WI38 (cell line): ENCODE results near the gene IMPG2.

ENCODE experiments used
- H3K4me3 ChIP-seq: 2 replicates; pipeline ENCODE4 v1.5.1; 2011; ENCODE audit warnings: low read depth, mild to moderate bottlenecking, control low read depth, low read length
- TF ChIP-seq, protein P1 (sequence below): IDR thresholded peaks from 2 replicates; pipeline ENCODE4 v1.5.1; 2012; ENCODE audit warnings: low read depth, mild to moderate bottlenecking, control low read depth, low read length

IMPG2 gene

DNA sequence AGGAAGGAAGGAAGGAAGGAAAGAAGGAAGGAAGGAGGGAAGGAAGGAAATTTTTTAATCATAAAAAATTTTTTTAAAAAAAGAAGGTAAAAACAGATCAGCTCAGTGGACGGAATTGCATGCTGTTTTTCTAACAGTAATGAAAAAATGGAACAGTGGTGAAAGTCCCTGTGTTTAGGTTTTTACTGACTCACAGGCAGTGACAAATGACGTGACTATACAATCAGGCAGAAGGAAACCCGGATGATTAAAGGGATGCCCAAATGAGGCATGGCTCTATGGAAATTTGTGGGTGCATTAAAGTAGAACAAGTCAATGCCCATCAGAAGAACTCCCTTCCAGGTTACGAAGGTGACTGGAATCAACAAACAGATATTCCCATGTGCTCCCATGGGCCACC lies 135.0 kb downstream of the IMPG2 start:
- TF ChIP-seq, protein P1, sequence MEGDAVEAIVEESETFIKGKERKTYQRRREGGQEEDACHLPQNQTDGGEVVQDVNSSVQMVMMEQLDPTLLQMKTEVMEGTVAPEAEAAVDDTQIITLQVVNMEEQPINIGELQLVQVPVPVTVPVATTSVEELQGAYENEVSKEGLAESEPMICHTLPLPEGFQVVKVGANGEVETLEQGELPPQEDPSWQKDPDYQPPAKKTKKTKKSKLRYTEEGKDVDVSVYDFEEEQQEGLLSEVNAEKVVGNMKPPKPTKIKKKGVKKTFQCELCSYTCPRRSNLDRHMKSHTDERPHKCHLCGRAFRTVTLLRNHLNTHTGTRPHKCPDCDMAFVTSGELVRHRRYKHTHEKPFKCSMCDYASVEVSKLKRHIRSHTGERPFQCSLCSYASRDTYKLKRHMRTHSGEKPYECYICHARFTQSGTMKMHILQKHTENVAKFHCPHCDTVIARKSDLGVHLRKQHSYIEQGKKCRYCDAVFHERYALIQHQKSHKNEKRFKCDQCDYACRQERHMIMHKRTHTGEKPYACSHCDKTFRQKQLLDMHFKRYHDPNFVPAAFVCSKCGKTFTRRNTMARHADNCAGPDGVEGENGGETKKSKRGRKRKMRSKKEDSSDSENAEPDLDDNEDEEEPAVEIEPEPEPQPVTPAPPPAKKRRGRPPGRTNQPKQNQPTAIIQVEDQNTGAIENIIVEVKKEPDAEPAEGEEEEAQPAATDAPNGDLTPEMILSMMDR = no peak
- no peak overlapping the region for H3K4me3 ChIP-seq

DNA sequence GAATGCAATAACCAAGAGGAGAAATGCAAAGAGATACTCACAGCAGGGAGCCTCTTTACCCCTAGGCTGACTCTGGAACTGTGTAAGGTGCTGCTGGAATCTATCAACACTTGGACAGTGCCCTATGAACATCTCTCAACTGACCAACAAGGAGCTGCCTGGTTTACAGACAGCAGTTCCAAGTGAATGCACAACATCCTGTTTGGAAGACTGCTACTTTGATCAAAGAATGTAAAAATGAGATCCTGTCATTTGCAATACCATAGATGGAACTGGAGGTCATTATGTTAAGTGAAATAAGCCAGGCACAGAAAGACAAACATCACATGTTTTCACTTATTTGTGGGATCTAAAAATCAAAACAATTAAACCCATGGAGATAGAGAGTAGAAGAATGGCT lies 136.3 kb downstream of the IMPG2 start:
- H3K4me3 ChIP-seq = no peak overlapping the region
- TF ChIP-seq, protein P1 = no peak

DNA sequence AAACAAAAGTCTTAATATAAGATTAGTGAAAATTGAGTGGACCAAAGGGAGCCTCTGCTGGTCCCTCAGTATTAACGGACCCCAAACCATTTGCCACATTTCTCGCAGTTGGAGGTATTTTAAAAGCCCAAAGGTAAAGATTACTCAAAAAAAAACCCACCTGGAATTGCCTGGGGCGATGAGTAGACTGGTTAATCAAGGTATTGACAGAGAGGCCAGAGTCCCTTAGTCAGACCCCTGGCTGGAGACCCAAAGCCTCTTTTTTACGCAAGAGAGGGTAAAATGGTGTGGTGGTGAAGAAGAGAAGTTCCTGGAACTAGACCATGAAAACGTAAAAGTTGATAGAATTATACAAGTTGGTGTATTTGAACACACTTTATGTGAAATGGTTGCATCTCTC lies 137.2 kb downstream of the IMPG2 start:
- TF ChIP-seq, protein P1 = no peak
- no peak overlapping the region for H3K4me3 ChIP-seq

DNA sequence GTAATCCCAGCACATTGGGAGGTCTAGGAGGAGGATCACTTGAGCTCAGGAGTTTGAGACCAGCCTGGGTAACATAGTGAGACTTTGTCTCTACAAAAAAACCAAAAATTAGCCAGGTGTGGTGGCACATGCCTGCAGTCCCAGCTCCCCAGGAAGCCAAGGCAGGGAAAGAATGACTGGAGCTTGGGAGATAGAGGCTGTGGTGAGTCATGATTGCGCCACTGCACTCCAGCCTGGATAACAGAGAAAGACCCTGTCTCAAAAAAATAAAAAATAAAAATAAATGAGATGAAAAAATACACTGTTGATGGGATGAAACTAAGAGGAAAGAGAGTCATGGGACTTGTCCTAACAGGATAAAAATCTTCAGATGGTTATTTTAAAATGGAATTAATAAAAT lies 137.6 kb downstream of the IMPG2 start:
- H3K4me3 ChIP-seq = no peak overlapping the region
- TF ChIP-seq, protein P1 = no peak

DNA sequence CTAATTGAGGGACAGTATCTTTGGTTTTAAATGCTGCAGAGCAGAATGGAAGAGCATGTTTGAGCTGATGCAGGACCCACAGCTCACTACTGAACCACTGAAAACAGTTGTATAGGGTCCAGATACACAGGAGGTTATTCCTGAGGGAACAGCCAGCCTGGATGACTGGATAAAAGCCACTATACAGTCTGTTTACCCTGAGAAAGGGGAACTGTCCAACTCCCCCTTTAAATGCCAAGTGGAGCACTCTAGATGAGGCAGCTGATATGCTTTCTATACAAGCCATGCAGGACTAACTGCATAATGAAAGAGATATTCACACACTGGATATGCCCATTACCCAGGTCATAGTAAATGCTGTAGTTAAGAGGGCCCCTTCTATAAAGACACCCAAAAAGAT lies 138.6 kb downstream of the IMPG2 start:
- H3K4me3 ChIP-seq = no peak overlapping the region
- TF ChIP-seq, protein P1 = no peak

DNA sequence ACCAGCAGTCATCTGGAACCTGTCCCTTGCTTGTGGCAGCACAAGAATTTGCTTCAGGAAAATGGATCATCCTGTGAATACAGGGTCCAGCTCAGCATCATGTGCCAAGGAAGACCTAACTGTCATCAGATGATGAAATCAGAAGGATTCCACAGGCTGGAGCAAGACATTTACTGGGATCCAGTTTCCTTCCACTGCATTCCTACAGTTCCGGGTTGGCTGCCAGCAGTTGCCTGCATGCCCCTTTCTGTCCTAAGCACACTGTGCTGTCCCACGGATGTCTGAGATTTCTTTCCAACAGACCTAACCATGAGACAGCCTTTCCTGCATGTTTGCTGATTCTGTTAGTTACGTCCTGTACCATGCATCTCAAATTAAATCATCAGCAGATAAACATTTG lies 140.7 kb downstream of the IMPG2 start:
- TF ChIP-seq, protein P1 = no peak
- H3K4me3 ChIP-seq = no peak overlapping the region

DNA sequence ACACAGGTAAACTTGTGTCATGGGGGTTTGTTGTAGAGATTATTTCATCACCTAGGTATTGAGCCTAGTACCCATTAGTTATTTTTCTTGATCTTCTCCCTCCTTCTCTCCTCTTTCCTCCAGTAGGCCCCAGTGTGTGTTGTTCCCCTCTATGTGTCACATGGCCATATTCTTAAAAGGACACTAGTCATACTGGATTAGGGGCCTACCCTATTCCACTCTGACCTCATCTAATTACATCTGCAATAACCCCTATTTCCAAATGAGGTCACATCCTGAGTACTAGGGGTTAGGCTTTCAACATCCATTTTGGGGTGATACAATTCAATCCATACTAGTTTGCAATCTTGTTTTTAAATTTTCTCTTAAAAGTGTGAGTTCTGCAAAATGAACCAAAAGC lies 142.8 kb downstream of the IMPG2 start:
- TF ChIP-seq, protein P1 = no peak
- H3K4me3 ChIP-seq = no peak overlapping the region
